Peyer's patch (tissue), 4 donors: ENCODE data around the gene ZBTB46.
A peak's percentile ranks its signal among the peaks of the same experiment; 100 is the strongest.

ENCODE experiments used
- CTCF ChIP-seq, 6 experiments: fragments of 450-650 bp in 4 of 6; fragments of 200-600 bp in 2 of 6; sonication (generic) in 1 of 6; IDR thresholded peaks; one replicate each; pipeline ENCODE4 v1.5.1; 2017 to 2019; ENCODE audit warnings: antibody characterized with exemption in 6 of 6, mild to moderate bottlenecking in 3 of 6, moderate library complexity in 1 of 6
- POLR2A ChIP-seq, 2 donors: fragments of 450-650 bp; IDR thresholded peaks; one replicate each; pipeline ENCODE4 v1.5.1; 2017; ENCODE audit warnings: antibody characterized with exemption in 2 of 2, mild to moderate bottlenecking in 2 of 2, moderate library complexity in 2 of 2

- TF ChIP-seq CTCF (IDR thresholded peaks at IDR 0.05) (peak in 2 of 6 experiments; percentile 6 to 24), POLR2A (IDR thresholded peaks at IDR 0.05) (peak in 1 of 2 donors; percentile 74)
Observed at GRCh38 chr20:63707558-63708300, 123.3 kb downstream of the ZBTB46 start, which contains the start of the genes ARFRP1 and ZGPAT.
